Inflammatory macrophage (primary cell): ENCODE measurements around the gene DELE1.

Experiments
- DNase-seq, 2 donors: peaks; one replicate each; pipeline ENCODE4 v3.0.0-alpha.2; 2020 to 2022
- total RNA-seq, 18 experiments: gene quantifications; one replicate each; lab custom pipeline; 2026; ENCODE audit warnings: mixed read lengths in 6 of 18, inconsistent platforms in 2 of 18; lab: John Stamatoyannopoulos, UW

DELE1 gene, protein sequence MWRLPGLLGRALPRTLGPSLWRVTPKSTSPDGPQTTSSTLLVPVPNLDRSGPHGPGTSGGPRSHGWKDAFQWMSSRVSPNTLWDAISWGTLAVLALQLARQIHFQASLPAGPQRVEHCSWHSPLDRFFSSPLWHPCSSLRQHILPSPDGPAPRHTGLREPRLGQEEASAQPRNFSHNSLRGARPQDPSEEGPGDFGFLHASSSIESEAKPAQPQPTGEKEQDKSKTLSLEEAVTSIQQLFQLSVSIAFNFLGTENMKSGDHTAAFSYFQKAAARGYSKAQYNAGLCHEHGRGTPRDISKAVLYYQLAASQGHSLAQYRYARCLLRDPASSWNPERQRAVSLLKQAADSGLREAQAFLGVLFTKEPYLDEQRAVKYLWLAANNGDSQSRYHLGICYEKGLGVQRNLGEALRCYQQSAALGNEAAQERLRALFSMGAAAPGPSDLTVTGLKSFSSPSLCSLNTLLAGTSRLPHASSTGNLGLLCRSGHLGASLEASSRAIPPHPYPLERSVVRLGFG
- 30.6 to 86.8 (median 59.7) reads per million in 18 experiments for total RNA-seq

DNA sequence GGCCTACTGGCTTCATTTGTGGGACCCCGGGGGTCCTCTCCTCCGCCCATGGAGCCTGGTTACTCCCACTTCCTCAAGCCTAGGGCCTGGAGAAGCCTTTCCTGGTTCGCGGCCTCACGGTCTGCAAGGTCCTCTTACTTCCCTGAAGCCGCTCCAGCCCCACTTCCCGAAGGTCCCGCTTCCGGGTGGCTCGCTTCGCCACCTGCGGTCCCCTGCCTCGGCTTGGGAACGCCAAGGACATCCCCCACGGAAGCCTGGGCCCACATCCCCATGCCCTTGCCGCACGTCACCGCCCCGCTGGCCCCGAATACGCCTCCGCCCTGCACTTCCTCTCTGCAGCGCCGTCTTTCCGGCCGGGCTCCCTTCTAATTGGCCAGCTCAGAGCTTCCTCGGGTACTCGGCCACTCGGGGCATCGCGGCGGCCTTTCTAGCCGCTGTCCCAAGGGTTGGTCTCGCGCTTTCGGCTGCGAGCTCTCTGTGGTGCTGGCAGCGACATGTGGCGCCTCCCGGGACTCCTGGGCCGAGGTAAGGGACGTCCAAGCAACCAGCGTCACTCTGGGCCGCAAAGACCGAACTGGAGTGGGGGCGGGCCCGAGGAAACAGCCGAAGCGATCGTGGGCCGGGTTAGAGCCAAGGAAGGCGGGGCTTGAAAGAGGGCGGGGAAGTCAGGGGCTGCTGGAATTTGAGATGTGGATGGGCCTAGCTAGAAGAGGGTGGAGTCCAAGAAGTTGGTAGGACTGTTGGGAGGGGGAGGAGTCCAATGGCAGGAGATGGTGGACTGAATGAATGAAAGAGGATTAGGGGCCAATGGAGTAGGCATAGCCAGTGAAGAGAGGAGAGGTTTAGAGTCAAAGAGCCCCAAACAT is at the start of gene DELE1:
DELE1 (plus strand) TSS at position 424 of the 866 bp plus-strand sequence; CDS start at position 495, 71 bp downstream.
- peak; percentile 96 to 97 for DNase-seq

DNA sequence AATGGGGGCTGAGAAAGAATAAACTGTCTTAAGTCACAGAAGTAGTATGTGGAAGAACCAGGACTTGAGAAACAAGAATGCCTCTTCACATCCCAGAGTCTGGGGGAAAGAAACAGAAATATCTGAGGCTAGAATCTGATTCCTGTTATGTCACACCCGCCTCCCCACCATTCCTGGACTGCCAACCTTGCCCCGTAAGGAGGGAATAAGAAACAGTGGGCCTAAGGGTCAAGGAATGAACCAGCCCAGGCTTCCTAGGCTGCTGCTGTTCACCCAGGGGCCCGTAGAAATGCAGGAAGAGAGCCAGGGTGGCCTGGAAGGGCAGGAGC is 49.8 kb upstream of the DELE1 start:
- DNase-seq, result no peak

DNA sequence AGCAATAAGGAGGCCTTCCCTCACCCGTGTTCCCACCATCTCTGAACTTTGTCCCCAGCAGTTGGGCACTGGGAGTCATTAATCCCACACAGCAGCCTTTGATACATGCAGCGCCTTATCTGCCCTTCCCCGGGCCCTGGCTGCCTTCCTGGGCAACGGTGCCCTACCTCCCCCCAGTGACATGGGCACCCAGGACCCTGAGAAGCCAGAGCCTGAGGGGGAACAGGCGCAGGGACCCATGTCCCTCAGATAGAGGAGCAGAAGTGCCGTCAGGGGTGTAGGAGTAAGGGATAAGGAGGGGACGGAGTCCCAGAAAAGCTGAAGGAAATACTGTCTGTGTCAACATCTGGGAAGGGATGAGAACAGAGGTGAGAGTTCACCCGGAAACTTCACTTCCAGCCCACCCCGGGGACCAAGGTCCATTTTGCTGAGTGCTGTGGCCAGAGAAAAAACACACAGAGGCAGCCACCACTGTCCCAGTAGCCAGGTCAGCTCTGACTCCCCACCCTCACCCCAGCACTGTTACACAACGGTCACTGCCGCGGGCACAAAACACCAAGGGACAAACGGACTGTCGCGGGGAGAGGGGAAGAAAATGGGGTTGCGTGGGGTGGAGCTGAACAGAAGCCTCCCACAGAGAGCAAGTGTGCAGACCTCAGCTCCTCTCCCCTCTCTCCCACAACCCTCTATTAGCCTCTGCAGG is 49.3 kb upstream of the DELE1 start:
- DNase-seq, result no peak

DNA sequence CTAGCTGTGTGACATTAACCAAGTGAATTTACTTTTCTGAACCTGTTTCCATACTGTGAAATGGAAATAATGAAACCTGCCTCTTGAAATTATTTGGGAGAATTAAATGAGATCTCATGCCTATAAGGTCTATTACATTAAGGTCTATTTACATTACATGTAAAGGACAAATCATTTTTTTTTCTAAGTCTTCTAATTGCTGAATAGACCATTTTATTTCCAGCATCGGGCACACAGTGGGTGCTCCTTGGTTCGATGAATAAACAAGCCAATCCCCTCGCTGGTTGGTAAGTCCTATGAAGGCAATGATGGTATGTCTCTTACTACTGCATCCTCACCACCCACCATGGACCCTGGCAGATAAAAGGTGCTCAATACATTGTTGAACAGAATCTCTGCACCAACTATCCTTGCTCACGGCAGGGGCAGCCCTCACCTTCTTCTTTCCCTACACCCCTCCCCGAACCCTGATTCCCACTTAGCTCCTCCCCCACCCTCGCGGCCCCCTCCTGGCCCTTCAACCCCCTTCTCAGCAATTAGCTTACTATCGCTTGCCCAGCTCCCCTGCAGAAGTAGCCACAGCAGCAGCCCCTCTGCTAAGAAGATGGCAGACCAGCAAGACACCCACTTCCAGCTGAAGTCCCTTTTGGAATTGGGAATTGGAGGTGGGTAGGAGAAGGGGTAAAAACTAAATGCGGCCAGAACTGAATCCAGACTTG is 48.5 kb upstream of the DELE1 start:
- DNase-seq, result no peak

DNA sequence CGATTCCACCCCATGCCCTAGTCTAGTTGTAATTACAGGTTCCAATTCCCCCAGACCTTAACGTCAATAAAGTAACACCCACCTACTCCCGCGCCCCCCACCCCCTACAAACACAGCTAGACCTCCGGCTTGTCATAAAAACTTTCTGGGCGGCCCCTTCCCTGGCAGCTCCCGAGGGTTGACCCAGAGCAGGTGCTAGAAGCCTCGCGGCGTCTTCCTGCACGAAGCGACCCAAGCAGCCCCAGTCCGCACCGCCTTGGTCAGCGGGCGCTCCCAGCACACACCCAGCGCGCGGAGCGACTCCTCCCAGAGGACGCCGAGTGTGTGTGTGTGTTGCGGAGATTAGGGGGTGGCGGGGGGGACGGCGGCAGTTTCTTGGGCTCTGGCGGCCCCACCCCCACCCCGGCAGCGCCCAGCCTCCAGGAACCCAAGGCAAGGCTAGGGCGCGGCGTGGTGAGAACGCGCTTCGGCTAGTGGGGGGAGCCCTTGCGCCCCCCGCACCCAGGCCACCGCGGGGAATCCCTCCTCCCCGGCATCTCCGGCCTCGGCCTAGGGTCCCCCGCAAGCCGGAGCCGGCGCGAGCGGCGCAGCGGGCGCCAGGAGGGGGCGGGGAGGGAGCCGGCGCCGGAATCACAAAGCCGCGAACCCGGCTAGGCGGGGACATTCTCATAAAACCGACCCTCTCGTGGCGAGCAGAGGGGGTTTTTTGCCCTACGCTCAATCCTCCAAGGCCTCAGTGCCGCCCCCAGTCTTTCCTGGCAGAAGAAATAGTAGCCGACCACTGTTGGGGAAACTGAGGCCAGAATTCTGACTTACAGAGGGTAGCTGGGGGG is 47.7 kb upstream of the DELE1 start:
- DNase-seq, result no peak

DNA sequence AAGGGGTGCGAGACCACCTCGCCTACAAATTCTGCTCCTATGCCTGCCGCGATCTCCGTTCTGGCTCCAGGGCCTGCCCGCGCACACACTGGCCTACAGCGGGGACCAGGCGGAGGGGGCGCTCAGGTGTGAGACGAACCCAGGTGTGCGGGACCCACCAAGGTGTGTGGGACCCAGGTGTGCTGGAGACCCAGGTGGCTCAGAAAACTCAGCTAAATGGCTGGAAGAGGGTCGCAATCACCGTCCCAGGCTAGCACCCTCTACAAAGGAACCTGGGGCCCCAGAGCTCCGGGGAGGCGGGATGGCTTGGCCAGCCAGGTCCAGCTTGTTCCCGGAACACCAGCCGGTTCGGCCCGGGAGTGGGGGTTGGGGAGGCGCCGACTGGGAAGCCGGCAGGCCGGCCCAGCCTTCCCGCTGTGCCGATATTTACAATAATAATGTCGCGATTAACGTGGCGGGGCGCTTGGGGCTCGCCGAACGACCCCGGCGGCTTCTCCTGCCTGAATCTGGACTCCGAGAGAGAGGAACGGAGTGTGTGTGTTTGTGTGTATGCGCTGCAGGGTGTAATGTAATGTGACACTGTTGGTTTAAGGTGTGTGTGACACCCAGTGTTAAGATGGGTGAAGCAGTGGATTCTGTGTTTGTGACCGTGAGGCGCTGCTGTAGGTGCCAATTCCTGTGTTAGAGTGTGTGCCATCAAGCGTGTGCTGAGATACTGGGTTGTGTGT is 46.9 kb upstream of the DELE1 start:
- no peak for DNase-seq

DNA sequence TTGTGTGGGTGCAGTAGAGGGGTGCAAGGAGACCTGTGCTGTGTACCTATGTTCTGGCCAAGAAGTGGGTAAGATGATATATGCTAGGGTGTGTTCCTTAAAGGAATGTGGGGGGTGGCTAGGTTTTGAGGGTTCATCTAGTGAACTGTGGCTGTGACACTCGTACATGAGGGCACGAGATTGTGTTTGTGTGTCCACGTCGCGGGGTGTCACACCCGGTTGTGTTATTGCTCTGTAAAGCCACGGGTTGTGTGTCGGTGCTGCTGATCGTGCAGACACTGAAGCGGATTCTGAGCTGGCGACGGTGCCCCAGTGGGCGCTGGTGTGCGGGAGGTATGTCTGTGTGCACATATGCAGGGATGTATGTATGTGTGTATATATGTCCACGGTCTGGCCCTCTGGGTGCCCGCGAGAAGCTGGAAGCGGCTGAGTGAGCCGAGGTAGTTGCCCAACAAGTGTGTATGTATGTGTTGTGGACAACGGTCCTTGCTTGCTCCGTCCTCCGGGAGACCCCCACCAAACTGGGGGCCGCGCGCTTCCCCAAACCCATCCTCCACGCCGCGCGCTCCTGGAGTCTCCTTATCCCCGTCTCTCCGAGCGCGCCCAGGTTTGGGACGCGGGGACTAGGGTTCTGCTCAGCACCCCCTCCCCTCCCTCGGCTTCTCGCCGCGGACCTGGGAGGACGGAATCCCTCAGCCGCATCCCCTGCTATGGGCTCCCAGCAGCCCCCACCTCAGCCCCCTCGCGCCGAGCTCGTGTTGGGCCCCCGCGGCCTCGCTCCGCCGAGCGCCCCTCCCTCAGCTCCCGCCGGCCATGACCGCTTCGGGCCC is 46.1 kb upstream of the DELE1 start:
- no peak for DNase-seq

DNA sequence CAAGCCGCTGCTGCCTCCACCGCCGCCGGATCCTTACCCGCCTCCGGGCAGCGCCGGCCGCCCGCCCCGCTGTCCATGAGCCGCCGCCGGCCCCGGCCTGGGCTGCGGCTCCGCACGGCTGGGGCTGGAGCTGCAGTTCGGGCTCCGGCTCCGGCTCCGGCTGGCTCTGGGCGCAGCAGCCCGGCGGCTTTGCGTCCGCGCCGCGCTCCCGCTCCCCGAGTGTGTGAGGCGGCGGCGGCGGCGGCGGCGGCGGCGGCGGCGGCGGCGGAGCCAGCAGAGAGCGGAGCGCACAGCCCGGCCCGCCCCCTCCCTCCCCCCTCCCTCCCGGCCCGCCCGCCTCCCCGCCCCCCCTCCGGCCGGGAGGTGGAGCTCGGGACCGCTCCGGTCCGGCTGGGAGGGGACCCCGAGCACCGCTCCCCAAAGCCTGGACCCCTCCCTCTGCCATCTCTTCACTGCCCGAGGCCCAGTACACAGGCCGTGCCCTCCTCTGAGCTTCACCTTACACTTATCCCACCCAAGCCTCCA is 45.4 kb upstream of the DELE1 start, which contains the start of gene PCDH1:
PCDH1 (minus strand) TSS at position 225 of the 525 bp plus-strand sequence; CDS start at position 77, 148 bp downstream.
- peak in 1 of 2 donors; percentile 20 for DNase-seq

DNA sequence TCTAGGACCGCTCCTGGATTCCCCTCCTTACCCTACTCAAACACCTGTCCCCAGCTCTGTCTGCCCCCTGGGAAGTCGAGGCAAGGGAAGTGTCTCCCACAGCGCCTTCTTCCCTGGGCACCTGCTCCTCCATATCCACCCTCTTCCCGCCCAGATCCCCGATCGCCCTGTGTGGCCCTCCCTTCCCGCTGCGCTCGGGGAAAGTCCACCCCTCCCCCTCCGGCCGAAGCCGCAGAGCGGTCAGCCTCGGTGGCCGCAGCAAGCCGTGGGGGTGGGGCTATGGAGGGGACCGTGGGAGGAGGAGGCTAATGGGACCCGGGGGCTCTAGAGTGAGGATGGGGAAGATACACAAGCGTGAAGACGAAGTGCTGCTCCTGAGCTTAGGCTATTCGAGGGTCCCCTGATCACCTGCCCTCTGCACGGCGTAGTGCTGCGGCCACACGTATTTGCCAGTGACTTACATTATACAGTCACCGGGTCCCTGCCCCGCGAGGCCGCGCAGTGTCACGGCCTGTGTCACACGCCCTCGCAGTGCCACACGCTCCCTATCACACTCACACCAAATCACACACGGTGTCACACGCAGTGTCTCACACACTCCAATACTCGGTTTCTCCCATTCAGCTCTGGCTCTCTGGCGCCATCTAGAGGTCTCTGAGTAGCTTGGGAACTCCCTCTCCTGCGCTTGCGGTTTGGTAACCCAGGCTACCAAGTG is 44.8 kb upstream of the DELE1 start:
- peak; percentile 87 to 88 for DNase-seq

DNA sequence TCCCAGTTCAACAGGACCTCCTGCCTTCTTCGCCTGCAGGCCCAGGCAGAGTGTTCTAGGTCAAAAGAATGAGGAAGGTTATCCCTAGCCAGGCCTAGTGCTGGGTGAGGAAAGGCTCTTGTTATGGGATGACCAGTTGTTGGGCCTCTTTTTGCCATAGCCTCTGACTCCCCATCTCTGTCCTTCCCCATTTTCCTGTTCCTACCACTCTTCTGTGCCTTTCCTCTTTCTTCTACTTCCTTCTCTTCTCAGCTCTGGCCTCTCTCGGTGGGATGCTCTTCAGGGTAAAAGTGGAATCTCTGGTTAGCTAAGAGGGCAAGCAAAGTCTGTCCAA is 44.3 kb upstream of the DELE1 start:
- DNase-seq, result no peak

DNA sequence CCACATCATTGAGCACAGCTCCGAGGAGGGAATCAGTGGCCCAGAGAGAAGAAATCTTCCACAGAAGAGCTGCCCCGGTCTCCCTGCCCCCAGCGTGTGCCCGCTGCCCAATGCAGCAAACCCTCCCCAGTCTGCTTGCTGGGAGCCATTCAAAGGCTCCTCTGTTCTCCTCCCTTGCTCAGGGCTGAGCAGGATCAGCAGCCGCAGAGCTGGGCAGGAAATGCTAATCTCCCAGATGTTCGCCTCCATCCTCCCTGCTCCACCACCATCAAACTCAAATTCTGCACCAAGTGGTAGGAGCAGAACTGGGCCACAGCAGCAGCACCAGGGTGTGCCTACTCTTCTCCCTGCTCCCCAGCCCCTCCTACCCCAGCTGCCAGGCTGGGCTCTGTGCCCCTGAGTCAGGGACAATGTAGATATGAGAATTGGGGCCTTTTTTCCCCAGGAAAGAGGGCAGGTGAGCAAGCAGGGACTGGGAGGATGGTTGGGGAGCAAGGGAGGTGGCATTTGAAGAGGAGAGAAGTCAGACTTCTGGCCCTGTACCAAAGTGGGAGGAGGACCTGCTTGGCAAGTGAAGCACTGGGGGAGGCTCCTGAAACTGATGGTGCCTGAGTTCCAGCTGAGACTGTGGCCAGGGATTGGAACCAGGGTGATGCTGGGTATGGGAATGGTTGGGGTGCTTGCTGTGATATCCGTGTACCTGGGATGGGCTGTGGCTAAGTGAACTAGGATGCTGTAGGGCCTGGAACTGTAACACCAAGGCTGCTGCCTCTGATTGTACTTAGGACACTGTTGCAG is 43.5 kb upstream of the DELE1 start:
- DNase-seq, result no peak

DNA sequence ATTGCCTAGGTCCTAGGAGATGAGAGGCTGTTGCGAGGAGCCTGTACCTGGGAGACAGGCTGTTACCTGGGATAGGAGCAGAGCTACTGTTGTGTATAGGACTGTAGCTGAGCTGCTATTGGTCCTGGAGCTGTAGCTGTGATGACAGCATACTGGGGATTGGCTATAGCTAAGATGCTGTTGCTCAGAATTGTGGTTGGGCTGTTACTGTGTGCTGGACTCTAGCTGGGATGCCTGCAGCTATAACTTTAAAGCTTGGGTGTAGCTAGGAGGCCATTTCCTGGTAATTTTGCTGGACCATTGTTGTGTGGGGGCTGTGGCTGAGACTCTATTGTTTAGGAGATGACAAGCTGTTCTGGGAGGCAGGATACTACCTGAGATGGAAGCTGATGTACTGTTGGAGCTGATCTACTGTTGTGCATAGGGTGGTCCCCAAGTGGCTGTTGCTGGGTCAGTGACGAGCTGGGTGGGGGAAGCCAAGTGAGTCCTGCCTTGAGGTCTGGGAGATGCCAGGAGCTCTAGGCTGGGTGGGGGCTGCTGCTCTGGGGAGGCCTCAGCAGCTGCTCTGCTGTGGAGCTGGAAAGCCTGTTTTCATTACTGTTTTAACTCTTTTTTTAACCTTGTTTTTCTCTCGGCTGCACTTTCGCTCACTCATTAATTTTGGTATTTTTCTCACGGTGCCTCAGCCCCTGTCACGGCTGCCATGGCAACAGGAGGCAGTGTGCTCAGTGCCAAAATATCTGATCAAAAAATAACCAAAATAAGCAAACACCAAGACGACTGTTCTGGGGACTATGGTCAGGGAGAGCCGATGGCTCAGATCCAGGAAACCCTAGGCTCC is 42.5 kb upstream of the DELE1 start:
- no peak for DNase-seq

DNA sequence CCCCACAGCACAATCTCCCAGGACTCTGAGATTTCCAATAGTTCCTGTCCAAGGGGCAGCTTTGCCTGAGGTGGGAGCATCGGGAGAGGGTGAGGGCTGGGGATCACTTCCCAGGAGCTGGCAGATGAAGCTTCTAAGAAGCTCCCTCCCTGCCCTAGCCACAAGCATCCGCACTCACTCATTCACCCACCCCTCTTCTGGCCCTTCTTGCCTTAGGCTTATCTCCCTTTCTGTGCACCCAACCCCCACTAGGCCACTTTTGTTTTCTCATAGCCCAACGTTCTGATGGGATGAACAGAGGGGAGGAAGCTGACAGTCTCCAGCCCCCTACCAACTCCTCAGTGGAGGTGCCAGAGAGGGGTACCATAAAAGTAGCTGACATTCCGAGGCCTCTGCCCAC is 41.8 kb upstream of the DELE1 start:
- DNase-seq, result no peak

DNA sequence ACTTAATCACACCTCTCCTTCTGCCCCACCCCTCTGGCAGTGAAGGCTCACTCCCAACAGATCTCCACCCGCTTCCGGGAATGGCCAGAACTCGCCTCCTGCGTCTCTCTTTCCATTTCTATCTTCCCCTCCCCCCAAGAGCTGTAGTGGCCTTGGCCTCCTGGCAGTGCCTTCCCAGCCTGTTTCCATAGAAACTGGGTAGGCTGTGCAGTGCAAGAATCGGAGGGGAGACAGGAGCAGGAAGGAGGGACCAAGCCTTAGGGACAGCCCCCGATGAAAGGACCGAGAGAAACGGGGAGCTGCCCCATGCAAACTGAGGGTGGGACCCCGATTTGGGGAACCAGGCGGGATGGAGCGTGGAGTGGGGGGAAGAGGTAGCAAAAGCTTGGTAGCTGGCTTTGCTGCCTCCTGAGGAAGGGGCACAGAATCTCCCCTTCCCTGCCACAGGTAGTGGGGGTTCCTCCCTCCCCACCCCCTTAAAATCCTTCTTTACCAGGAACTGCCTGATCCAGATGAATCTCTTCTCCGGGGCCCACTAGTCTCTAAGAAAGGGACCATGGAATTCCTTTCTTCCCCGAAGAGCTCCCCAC is 41.0 kb upstream of the DELE1 start:
- no peak for DNase-seq

DNA sequence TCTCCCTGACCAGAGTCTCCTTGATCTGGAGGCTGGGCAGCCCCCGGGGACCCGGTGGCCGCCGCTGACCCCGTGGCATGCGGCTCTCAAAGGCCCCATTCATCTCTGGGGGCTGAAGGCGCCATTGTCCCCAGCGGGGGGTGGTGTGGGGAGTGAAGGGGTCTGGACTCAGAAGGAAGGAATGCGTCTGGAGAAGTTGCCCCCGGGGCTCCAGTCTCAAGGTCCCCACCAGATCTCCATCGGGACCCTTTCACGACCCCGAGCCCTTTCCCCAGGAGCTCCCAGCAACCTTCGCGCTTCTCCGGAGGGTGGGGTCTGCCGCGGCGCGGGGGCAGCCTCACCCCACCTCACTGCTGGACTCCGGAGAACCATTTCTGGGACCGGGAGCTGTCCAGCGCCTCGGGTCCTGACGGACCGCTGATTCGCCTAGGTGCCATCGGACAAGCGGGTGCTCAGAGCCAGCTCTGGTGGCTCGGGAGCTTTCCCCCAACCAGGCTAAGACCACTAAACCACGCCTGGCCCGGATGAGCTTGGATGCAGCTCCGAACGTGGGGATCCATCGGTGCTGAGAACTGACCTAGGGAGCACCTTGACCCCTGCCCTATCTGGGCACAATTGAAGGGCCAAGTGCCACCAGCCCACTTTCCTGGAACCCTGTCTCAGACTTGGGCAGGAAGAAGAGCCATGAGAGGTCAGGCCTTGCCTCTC is 40.3 kb upstream of the DELE1 start:
- DNase-seq, result peak in 1 of 2 donors; percentile 32

DNA sequence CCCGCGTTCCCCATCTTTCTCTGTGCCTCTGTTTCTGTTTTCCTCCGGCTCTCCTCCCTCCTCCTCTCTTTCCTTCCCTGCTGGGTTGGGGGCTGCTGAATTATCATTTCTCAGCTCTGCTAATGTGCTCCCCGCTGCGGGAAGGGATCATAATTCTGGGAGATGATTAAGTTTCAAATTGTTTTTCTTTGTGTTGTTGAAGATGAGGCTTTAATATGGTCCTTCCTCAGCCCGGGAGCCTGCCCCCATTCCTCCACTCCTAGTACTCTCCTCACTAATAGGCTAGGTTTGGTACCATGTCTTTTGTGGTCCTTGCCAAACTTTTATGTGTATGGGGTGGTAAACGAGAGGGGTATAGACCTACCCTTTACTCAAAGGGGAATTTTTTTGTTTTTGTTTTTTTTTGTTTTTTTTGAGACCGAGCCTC is 39.8 kb upstream of the DELE1 start:
- no peak for DNase-seq
